ENCODE data around the gene ZNF420.

GRCh38 chr19:37160153-37160552 lies 81.9 kb downstream of the ZNF420 start:
- TF ChIP-seq, protein P1, sequence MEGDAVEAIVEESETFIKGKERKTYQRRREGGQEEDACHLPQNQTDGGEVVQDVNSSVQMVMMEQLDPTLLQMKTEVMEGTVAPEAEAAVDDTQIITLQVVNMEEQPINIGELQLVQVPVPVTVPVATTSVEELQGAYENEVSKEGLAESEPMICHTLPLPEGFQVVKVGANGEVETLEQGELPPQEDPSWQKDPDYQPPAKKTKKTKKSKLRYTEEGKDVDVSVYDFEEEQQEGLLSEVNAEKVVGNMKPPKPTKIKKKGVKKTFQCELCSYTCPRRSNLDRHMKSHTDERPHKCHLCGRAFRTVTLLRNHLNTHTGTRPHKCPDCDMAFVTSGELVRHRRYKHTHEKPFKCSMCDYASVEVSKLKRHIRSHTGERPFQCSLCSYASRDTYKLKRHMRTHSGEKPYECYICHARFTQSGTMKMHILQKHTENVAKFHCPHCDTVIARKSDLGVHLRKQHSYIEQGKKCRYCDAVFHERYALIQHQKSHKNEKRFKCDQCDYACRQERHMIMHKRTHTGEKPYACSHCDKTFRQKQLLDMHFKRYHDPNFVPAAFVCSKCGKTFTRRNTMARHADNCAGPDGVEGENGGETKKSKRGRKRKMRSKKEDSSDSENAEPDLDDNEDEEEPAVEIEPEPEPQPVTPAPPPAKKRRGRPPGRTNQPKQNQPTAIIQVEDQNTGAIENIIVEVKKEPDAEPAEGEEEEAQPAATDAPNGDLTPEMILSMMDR (IDR thresholded peaks at IDR 0.05) = no peak
- TF ChIP-seq POLR2A (IDR thresholded peaks at IDR 0.05) (no peak), EP300 (IDR thresholded peaks at IDR 0.05) (no peak)
